H9 (cell line): ENCODE data around the gene ASTN1. TPM values are rescaled to one million over a fixed set of nuclear protein-coding genes. Genes with fewer than 3 reads are reported as not detected.

Source experiments
- DNase-seq: peaks from one replicate; pipeline ENCODE4 v3.0.0-alpha.2; 2017
- H2AFZ ChIP-seq: one replicate; pipeline ENCODE4 v1.6.1; 2013; ENCODE audit warnings: mild to moderate bottlenecking, low read length, control low read depth, moderate library complexity
- H2AK5ac ChIP-seq: 2 replicates; pipeline ENCODE4 v1.6.1; 2013; ENCODE audit warnings: low read length, control low read depth, mixed read lengths; ENCODE audit not compliant: insufficient read length
- H2BK120ac ChIP-seq: one replicate; pipeline ENCODE4 v1.6.1; 2013; ENCODE audit warnings: low read depth, mild to moderate bottlenecking, low read length, control low read depth, inconsistent platforms; ENCODE audit not compliant: poor library complexity, severe bottlenecking
- H2BK12ac ChIP-seq: 2 replicates; pipeline ENCODE4 v1.6.1; 2013; ENCODE audit warnings: low read length, control low read depth, mixed read lengths, low read depth; ENCODE audit not compliant: insufficient read length
- H2BK15ac ChIP-seq: 2 replicates; pipeline ENCODE4 v1.6.1; 2013; ENCODE audit warnings: low read depth, low read length, control low read depth
- H2BK20ac ChIP-seq: one replicate; pipeline ENCODE4 v1.6.1; 2013; ENCODE audit warnings: low read depth, mild to moderate bottlenecking, low read length, control low read depth, inconsistent platforms; ENCODE audit not compliant: poor library complexity, severe bottlenecking
- H2BK5ac ChIP-seq: 2 replicates; pipeline ENCODE4 v1.6.1; 2013; ENCODE audit warnings: low read length, control low read depth, mixed read lengths; ENCODE audit not compliant: insufficient read length
- H3K14ac ChIP-seq: 2 replicates; pipeline ENCODE4 v1.6.1; 2013; ENCODE audit warnings: low read length, control low read depth; ENCODE audit not compliant: insufficient read depth
- H3K18ac ChIP-seq: 2 replicates; pipeline ENCODE4 v1.6.1; 2013; ENCODE audit warnings: low read depth, mild to moderate bottlenecking, mixed read lengths, low read length, control low read depth; ENCODE audit not compliant: insufficient read length
- H3K23ac ChIP-seq: 2 replicates; pipeline ENCODE4 v1.6.1; 2013; ENCODE audit warnings: low read length, control low read depth, mixed read lengths, low read depth; ENCODE audit not compliant: insufficient read length
- H3K23me2 ChIP-seq: 2 replicates; pipeline ENCODE4 v1.6.1; 2013; ENCODE audit warnings: low read depth, mild to moderate bottlenecking, mixed read lengths, low read length, control low read depth; ENCODE audit not compliant: insufficient read length, poor library complexity, severe bottlenecking
- H3K27ac ChIP-seq: 2 replicates; pipeline ENCODE4 v1.5.1; 2013; ENCODE audit warnings: low read length, control low read depth, mixed read lengths, low read depth; ENCODE audit not compliant: insufficient read length
- H3K27me3 ChIP-seq: 2 replicates; pipeline ENCODE4 v1.6.1; 2013; ENCODE audit warnings: low read length, control low read depth, inconsistent platforms; ENCODE audit not compliant: insufficient read depth
- H3K4ac ChIP-seq: 2 replicates; pipeline ENCODE4 v1.6.1; 2013; ENCODE audit warnings: low read depth, mild to moderate bottlenecking, control low read depth, inconsistent platforms, low read length, moderate library complexity
- H3K4me1 ChIP-seq: 2 replicates; pipeline ENCODE4 v1.6.1; 2013; ENCODE audit warnings: low read length, control low read depth, inconsistent platforms; ENCODE audit not compliant: insufficient read depth
- H3K4me2 ChIP-seq: 2 replicates; pipeline ENCODE4 v1.6.1; 2013; ENCODE audit warnings: low read length, control low read depth, mixed read lengths; ENCODE audit not compliant: insufficient read length, insufficient read depth
- H3K56ac ChIP-seq: 2 replicates; pipeline ENCODE4 v1.6.1; 2013; ENCODE audit warnings: low read depth, mild to moderate bottlenecking, mixed read lengths, low read length, control low read depth; ENCODE audit not compliant: insufficient read length
- H3K79me1 ChIP-seq: 2 replicates; pipeline ENCODE4 v1.6.1; 2013; ENCODE audit warnings: low read depth, mild to moderate bottlenecking, moderate library complexity, low read length, control low read depth, inconsistent platforms; ENCODE audit not compliant: insufficient read depth, poor library complexity, severe bottlenecking
- H3K79me2 ChIP-seq: 2 replicates; pipeline ENCODE4 v1.6.1; 2013; ENCODE audit warnings: low read length, control low read depth, inconsistent platforms; ENCODE audit not compliant: insufficient read depth
- H3K9ac ChIP-seq: 2 replicates; pipeline ENCODE4 v1.6.1; 2013; ENCODE audit warnings: low read length, control low read depth, mixed read lengths; ENCODE audit not compliant: insufficient read length; ENCODE audit errors: extremely low read depth
- H3K9me3 ChIP-seq: one replicate; pipeline ENCODE4 v1.6.1; 2013; ENCODE audit warnings: low read depth, low read length, inconsistent platforms; ENCODE audit not compliant: control insufficient read depth
- H3T11ph ChIP-seq: one replicate; pipeline ENCODE4 v1.6.1; 2013; ENCODE audit warnings: mild to moderate bottlenecking, low read length, control low read depth, inconsistent platforms
- H4K20me1 ChIP-seq: one replicate; pipeline ENCODE4 v1.6.1; 2013; ENCODE audit not compliant: control insufficient read depth, insufficient read length, insufficient read depth
- H4K5ac ChIP-seq: 2 replicates; pipeline ENCODE4 v1.6.1; 2013; ENCODE audit warnings: low read depth, mild to moderate bottlenecking, mixed read lengths, low read length, control low read depth; ENCODE audit not compliant: insufficient read length
- H4K8ac ChIP-seq: replicated peaks from 2 replicates; pipeline ENCODE4 v1.6.1; 2013; ENCODE audit warnings: low read length, control low read depth, mixed read lengths, low read depth; ENCODE audit not compliant: insufficient read length
- H4K91ac ChIP-seq: 2 replicates; pipeline ENCODE4 v1.6.1; 2013; ENCODE audit warnings: low read depth, mild to moderate bottlenecking, moderate library complexity, mixed read lengths, low read length, control low read depth; ENCODE audit not compliant: insufficient read length
- H3K27ac Mint-ChIP-seq, 3 experiments: 2 replicates in 2 of 3; 3 replicates in 1 of 3; pipeline ENCODE4 v1.8.0; 2020 to 2021; ENCODE audit warnings: mixed read lengths in 3 of 3, mild to moderate bottlenecking in 1 of 3, moderate library complexity in 1 of 3
- H3K27me3 Mint-ChIP-seq: 2 replicates; pipeline ENCODE4 v1.8.0; 2021; ENCODE audit warnings: low read depth, mild to moderate bottlenecking, moderate library complexity, mixed read lengths
- H3K36me3 Mint-ChIP-seq, 3 experiments: 2 replicates in 2 of 3; 3 replicates in 1 of 3; pipeline ENCODE4 v1.8.0; 2020 to 2021; ENCODE audit warnings: low read depth in 3 of 3, mixed read lengths in 3 of 3; ENCODE audit not compliant: insufficient read depth in 1 of 3
- H3K4me1 Mint-ChIP-seq, 2 experiments: 2 replicates each; pipeline ENCODE4 v1.8.0; 2020; ENCODE audit warnings: mixed read lengths in 2 of 2
- H3K4me3 Mint-ChIP-seq, 2 experiments: 2 replicates in 1 of 2; 3 replicates in 1 of 2; pipeline ENCODE4 v1.8.0; 2020 to 2021; ENCODE audit warnings: mild to moderate bottlenecking in 2 of 2, mixed read lengths in 2 of 2, moderate library complexity in 1 of 2
- H3K9me3 Mint-ChIP-seq, 2 experiments: 2 replicates in 1 of 2; 3 replicates in 1 of 2; pipeline ENCODE4 v1.8.0; 2020; ENCODE audit warnings: mild to moderate bottlenecking in 2 of 2, mixed read lengths in 2 of 2, moderate library complexity in 1 of 2
- CTCF ChIP-seq: fragments of 200-600 bp; sonication (generic); conservative IDR thresholded peaks from 3 replicates; pipeline ENCODE4 v1.8.0; 2021; ENCODE audit warnings: antibody characterized with exemption, mild to moderate bottlenecking
- WGBS: extraction: QIAGEN DNeasy Blood & Tissue Kit; methylation state at CpG from one replicate; pipeline ENCODE4 v1.1.7; 2013; ENCODE audit warnings: missing lambda C conversion rate, low lambda C conversion rate, mixed read lengths; ENCODE audit not compliant: insufficient read length; ENCODE audit errors: extremely low coverage; 5-methylcytosine and 5-hydroxymethylcytosine counted together
- total RNA-seq: library from RNA; stranded (reverse); gene quantifications from 2 replicates; pipeline ENCODE4 v1.2.1, GENCODE V29; 2021

ASTN1 gene
- total RNA-seq, 1 experiment from 2014 or later: 0.98 TPM

GRCh38 chr1:176993587-176993986 lies 170.9 kb downstream of the ASTN1 start:
- no peaks in the 10 kb centered on the region; the same call in 1 of the 2 replicates for H3K4me1 ChIP-seq
- no peak overlapping the region for H2BK5ac ChIP-seq
- H4K5ac ChIP-seq: no peak overlapping the region
- H3K9ac ChIP-seq: no peak overlapping the region
- Mint-ChIP-seq H3K9me3 (no peaks in the 10 kb centered on the region; a peak in 1 of 5 replicates), H3K27ac (no peak overlapping the region), H3K27me3 (peaks cover 44% of the 10 kb centered on the region), H3K36me3 (no peaks in the 10 kb centered on the region), H3K4me1 (peaks cover 11 to 19% of the 10 kb centered on the region in 2 experiments), H3K4me3 (no peak overlapping the region)
- no peaks in the 10 kb centered on the region for H3K79me1 ChIP-seq
- H4K91ac ChIP-seq: no peak overlapping the region
- H3K56ac ChIP-seq: no peak overlapping the region
- no peak overlapping the region for H3K4me2 ChIP-seq
- H3K23ac ChIP-seq: no peak overlapping the region
- H3K18ac ChIP-seq: no peak overlapping the region
- no peaks in the 10 kb centered on the region for H4K20me1 ChIP-seq
- H4K8ac ChIP-seq: no peak overlapping the region
- H3K23me2 ChIP-seq: no peaks in the 10 kb centered on the region
- WGBS: no CpG with 5 or more reads among the region's 3 CpGs
- no peak overlapping the region for H3T11ph ChIP-seq
- no peak overlapping the region for H2AFZ ChIP-seq
- no peak overlapping the region for H3K27ac ChIP-seq
- no peak overlapping the region for H2BK20ac ChIP-seq
- no peak overlapping the region for H2BK120ac ChIP-seq
- no peak overlapping the region for H3K4ac ChIP-seq
- no peaks in the 10 kb centered on the region for H3K79me2 ChIP-seq
- no peaks in the 10 kb centered on the region for H3K27me3 ChIP-seq
- no peak for DNase-seq
- H3K9me3 ChIP-seq: no peaks in the 10 kb centered on the region
- no peak overlapping the region for H2BK15ac ChIP-seq
- TF ChIP-seq CTCF: no peak
- no peak overlapping the region for H2BK12ac ChIP-seq
- H3K14ac ChIP-seq: no peak overlapping the region
- no peak overlapping the region for H2AK5ac ChIP-seq
